ENCODE measurements around the gene NACC2.

Gene NACC2

GRCh38 chr9:136054798-136055714 lies 40.0 kb downstream of the NACC2 start:
- DNase-seq, result no peak

- no peak for DNase-seq
Measured at GRCh38 chr9:136054146-136054545, 40.9 kb downstream of the NACC2 start.

- DNase-seq, result no peak
Measured at GRCh38 chr9:136053757-136054142, 41.3 kb downstream of the NACC2 start.

GRCh38 chr9:136052991-136053756 lies 41.9 kb downstream of the NACC2 start:
- DNase-seq, result no peak

GRCh38 chr9:136052472-136052880 lies 42.6 kb downstream of the NACC2 start:
- no peak for DNase-seq

GRCh38 chr9:136051837-136052471 lies 43.1 kb downstream of the NACC2 start:
- no peak for DNase-seq

- no peak for DNase-seq
Measured at GRCh38 chr9:136051453-136051836, 43.6 kb downstream of the NACC2 start.

- no peak for DNase-seq
Measured at GRCh38 chr9:136050701-136051452, 44.2 kb downstream of the NACC2 start.

GRCh38 chr9:136050266-136050700 lies 44.8 kb downstream of the NACC2 start:
- no peak for DNase-seq

GRCh38 chr9:136049491-136050265 lies 45.4 kb downstream of the NACC2 start:
- no peak for DNase-seq

GRCh38 chr9:136048560-136049411 lies 46.3 kb downstream of the NACC2 start:
- DNase-seq, result no peak

- no peak for DNase-seq
Measured at GRCh38 chr9:136047775-136048559, 47.1 kb downstream of the NACC2 start.

GRCh38 chr9:136047076-136047774 lies 47.9 kb downstream of the NACC2 start:
- DNase-seq, result no peak

GRCh38 chr9:136046554-136046920 lies 48.6 kb downstream of the NACC2 start:
- no peak for DNase-seq

GRCh38 chr9:136045595-136046553 lies 49.2 kb downstream of the NACC2 start:
- no peak for DNase-seq

GRCh38 chr9:136044971-136045594 lies 50.0 kb downstream of the NACC2 start:
- DNase-seq, result no peak

GRCh38 chr9:136044207-136044970 lies 50.7 kb downstream of the NACC2 start:
- DNase-seq, result no peak
